HG02610 (cell line): ENCODE results near the gene KRTAP5-6.

ENCODE experiments used
- ATAC-seq: cut with Tn5 transposase; IDR thresholded peaks from one replicate; pipeline ENCODE4 v1.9.1; 2021; ENCODE audit warnings: mild to moderate bottlenecking, moderate library complexity; ENCODE audit not compliant: unreplicated experiment

Gene KRTAP5-6

DNA sequence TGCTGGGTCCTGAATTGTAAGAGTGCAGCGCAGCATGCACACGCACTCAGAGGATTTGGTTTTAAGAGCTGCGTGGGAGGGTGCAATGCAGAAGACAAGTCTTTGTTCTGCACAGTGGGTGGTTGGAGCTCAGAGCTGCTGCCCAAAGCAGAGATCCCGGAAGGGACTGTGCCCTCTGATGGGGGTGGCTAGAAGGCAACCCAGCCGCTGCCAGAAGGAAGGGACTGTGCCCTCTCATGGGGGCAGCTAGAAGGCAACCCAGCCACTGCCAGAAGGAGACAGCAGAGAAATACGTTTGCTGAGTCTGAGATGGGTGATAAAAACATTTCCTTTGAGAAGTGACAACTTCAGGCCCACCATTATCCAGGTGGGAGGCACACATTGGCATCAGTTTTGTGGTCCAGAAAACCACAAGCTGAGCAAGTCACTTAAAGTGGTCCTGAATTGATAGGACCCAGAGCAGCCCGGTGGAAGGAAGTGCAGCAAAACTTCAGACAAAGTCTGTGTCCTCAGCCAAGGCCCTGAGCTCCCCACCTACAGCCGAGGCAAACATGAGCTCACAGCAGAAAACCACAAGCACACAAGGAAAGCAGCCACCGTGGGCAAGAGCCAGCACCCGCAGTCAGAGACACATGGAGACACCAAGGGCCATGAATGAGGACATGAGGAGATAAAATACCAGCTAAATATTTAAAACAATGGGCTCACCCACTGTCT is 4.3 kb downstream of the KRTAP5-6 start:
- ATAC-seq: no peak

DNA sequence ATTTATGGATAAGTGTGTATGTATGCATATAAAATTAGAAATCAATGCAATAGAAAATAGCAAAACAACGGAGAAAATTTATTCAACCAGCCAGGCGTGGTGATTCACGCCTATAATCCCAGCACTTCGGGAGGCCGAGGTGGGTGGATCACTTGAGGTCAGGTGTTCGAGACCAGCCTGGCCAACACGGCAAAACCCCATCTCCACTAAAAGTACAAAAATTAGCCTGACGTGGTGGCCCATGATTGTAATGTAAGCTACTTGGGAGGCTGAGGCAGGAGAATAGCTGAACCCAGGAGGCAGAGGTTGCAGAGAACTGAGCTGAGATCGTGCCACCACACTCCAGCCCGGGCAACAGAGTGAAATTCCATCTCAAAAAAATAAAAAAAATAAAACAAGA is 5.5 kb downstream of the KRTAP5-6 start:
- ATAC-seq: no peak

DNA sequence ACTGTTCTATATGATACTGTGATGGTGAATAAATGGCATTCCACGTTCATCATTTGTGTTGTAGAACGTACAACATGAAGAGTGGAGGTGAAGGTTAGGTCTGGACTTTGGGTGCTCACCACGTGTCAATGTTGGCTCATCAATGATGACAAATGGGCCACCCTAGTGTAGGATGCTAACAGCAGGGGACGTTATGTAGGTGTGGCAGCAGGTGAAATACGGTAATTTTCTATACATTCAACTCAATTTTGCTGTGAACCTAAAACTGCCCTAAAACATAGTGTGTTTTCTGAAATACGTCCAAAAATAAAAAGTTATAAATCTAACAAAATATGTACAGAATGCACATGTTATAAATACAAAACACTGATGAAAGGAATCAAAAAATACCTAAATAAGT is 6.2 kb downstream of the KRTAP5-6 start:
- ATAC-seq: no peak

DNA sequence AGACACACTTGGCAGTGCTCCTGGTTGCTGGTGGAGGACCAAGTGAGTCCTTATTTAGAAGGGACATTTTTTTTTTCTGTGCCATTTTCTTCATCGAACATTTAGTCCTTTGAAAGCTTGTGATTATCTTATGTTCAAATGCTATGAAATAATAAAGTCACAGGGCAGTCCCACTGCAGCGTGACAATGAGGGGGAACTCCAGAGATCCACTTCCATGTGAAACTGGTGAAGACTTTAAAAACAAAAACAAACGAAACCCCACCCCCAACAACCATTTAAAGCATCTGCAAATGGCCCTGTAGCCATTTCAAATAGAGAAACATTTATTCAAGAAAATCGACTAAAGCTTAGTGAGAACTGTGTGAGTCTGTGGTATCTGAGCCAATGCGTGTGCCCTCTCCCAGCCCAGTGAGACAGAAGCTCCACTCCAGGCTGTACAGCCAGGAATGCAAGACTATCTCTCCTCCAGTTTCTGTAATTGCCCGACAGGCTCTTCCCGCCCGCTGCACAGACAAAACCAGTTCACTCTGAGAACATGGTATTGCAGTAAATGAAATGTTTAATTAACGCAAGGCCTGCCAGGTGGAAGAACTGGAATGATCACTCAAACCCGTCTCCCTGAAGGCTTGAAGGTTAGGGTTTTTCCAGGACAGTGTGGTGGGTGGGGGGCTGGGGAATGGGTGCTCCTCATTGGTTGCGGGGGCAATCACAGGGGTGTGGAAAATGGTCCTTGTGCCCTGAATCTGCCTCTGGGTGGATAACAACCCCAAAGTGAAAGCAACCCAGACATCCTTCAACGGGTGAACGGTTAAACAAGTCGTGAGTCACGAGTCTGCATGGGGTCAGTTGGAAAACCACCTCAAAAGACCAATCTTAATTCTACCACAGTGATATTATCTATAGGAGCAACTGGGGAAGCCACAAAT is 8.4 kb downstream of the KRTAP5-6 start:
- no peak for ATAC-seq

DNA sequence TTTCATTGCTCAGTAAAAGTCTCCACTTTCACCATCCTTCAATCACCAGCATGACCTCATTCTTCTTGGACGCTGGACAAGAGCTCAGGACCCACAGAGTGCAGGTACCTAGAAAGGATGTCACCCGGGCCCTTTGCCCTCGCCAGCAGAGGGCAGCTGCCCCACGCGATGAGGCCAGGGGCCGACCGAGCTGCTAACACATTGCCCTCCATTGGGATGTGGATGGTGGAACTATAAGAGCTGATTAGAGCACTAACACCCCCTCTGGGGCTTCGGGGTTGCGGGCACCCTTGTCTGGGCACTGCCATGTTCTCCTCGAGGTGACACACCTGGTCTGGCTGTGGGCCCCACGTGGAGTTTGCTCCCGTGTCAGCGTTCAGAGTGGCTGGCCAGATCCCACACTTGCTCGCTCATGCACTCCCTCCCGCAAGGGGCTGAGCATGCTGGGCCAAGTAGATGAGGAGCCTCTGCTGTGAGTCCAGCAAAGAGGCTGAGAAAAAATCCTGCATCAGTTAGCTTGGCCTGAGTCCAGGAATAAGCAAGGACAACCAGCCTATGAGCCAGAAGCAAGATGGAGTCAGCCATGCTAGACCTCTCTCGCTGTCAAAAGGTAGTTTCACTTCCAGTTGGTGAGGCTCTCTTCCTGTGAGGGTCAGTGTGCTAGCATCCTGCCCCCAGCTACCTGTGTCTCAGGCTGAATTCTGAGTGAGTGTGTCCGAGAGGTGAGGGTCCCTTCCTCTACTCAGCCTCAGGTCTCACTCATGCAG is 9.8 kb downstream of the KRTAP5-6 start:
- no peak for ATAC-seq

DNA sequence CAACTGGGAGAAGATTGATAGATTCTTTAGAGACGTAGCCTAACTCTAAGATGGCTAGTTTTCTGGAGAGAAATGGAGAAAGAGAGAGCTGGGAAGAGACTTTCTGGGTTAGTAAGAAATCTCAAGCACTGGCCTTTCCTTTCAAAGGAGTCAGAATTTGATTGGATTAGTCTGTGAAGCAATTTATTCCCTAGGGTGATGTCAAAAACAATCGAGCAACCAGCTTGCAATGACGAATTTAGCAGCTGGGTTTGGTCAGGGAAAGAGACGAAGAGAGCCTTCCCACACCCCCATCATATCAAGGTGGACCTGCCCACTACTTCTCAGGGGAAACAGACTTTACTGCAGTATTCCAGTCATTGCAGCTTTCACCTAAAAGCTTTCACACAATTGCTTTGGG is 10.8 kb downstream of the KRTAP5-6 start:
- ATAC-seq: no peak

DNA sequence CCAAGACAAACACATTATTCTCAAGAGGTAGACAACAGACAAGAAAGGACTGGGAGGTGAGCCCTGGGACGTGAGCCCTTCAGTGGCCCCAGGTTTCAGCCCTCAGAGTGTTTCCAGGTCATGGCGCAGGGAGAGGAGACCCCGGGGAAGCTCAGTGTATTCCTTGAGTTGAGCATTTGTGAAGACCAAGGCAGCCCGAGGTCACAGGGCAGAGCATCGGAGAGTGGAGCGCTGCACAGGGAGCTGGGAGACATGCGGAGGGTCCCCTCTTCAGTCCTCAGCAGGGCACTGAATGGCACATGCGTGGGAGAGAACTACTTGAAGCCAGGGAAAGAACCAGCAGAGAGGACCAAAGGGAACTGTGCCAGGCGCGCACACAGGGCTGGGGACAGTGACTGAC is 11.7 kb downstream of the KRTAP5-6 start:
- ATAC-seq: no peak

DNA sequence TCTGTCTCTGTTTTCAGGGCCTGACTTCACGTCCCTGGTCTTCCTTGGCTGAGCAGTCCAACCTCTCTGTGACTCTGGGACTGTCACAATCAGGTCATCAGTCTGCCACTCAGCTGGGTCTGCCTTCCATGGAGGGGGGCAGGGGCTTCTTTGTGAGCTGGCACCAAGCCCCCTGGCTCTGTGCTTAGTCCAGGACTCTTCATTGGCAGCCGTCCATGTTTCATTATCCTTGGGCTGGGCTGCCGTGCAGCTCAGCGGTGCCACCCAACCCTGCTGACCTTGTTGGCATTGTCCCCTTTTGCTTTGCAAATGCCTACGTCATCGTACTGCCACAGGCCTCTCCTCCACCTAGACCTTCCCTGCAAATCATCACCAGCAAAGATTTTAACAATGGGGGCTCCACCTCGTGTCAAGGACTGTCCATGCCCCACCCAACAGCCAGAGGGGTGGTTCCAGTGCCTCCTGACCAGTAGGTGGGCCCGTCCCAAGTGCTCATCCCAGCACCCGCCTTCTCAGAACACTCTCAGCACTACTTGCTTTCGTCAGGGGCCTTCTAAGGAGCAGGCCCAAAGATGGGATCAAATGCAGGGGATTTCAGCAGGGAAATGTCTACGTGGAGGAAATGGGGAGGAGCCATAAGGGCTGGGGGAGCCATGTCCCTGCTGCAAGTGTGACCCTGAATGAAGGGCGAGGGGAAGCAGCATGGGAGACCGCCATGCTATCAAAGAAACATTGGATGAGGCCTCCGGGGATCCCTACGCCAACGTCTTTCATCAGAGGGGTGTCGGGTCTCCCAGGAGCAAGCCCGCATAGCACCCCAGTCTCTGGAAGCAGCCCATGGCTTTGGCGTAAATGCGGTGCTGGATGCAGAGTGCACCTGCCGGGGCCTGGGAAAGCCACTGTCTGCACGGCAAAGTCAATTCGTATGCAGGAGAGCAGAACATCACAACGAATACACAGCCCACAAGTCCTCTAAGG is 18.2 kb downstream of the KRTAP5-6 start:
- no peak for ATAC-seq

DNA sequence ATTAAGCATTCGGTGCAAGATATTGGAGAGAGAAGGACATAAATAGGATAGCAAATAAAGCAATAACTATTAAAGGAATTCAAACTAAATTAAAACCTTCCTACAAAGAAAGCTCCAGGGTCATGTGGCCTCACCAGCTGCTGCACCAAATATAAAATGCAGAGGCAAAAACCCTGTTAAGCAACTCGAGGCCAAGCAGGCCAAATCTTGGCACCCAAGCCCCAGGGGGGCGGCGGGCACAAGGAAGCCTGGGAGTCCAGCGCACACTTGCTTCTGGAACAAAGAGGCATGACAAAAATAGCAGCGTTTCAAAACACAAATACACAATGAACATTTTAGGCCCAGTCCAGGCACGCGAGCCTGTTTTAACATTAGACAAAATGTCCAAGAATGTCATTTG is 20.8 kb downstream of the KRTAP5-6 start:
- no peak for ATAC-seq

DNA sequence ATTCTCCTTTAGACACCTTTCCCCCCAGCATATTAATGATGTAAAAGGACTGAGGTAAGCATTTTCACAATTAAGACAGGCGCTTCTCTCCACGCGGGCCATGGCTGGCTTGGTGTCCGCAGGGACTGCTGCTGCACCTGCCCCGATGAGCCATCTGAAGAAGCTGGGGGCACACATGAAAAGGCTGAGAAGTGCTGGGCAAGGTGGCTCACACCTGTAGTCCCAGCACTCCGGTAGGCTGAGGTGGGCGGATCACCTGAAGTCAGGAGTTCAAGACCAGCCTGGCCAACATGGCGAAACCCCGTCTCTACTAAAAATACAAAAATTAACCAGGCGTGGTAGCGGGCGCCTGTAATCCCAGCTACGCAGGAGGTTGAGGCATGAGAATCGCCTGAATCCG is 21.3 kb downstream of the KRTAP5-6 start:
- ATAC-seq: no peak

DNA sequence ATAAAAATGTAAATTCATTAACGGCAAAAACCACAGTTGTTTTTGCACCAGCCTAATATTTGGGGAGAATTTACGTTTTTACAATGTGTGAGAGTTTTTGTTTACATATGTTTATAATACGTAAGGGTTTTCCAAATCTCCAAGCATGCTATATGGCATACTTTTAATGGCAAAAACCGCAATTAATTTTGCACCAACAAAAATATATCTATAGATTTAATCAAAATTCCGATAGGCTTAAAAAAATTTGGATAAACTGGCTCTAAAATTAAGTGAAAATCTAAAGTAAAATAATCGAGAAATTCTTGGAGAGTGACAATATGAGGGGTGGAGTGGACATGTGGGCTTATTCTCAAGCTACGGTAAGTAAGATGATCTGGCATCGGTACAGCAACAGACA is 22.8 kb downstream of the KRTAP5-6 start:
- no peak for ATAC-seq

DNA sequence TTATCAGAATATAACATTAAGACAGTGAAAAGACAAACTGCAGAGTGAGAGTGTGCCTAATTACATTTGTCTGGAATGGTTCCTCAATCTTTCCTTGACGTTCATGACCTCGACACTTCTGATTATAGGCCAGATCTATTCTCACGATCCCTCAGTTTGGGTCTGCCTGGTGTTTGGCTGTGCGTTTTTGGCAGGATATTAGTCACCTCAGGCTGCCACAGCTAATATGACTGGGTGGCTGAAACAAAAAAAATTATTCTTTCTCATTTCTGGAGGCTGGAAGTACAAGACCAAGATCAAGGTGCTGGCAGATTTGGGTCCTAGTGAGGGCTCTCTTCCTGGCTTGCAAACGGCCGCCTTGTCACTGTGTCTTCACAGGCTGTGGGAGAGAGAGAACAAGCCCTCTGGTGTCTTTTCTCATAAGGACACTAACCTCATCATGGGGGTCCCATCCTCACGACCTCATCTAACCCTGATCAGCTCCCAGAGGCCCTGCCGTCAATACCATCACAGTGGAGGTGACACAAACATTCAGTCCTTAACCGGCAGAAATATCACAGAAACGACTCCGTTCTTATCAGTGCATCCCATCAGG is 30.2 kb downstream of the KRTAP5-6 start:
- ATAC-seq: no peak

DNA sequence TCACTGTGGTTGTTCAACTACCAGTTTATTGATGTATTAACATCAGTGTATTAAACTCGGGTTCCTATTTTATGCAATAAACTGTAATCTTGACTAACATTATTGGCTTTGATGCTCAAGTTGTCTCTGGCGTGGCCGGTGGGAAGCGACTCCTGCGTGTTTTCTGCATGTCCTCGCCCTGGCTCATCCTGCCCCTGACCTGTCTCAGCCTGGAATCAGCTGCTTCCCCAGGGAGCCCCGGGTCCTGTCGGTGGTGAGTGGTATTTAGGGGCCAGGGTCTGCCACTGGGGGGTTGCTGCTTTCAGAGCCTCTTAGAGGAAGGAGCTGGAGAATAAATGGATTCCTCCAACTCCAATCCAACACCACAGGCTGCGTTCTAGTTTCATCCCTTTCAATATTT is 30.9 kb downstream of the KRTAP5-6 start:
- no peak for ATAC-seq

DNA sequence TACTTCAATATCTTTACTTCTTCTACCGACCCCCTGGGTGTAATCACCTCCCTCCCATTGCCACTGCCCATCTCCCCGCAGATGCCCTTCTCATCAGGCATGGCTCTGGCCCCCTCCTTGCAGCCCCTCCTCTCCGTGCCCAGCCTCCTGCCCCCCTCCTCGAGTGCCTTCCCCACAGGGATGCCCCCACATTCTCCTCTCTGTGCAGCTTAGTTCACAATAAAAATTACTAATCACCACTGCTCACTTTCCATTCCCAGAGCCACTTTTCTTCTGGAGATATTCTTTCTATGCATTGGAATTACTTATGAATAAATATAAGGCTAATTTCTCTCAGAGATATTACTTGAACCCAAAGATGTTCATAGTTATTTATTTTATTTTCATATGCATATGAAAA is 31.3 kb downstream of the KRTAP5-6 start:
- ATAC-seq: no peak

DNA sequence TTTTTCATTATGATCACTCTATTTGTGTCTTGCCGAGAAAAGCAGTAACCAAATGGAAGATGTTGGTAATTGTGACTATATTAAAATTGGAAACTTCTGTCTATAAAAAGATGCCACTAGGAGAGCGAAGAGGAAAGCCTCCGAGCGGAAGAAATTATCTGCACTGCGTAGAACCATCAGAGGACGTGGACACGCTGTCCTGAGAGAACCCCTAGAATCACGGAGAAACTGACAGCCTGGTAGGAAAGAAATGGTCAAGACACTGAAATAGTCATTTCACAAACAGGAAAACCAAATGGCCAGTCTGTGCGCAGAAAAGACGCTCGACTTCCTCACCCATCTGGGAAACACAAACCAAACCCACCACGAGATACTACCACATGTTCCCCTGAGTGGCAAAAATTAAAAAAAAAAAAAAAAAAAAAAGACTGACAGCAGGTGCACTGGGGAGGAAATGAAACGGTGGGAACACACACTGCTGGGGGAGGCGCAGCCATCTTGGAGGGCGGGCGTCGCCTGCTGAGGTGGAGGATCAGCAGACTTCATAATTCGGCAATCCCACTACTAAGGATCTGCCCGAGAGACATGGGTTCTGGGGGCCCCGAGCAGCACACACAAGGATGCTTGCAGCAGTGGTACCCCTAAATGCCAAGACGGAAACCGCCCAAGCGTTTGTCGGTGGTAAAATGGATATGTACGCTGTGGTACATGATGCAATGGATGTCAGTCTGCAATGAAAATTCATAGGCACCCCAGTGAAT is 32.1 kb downstream of the KRTAP5-6 start:
- no peak for ATAC-seq

DNA sequence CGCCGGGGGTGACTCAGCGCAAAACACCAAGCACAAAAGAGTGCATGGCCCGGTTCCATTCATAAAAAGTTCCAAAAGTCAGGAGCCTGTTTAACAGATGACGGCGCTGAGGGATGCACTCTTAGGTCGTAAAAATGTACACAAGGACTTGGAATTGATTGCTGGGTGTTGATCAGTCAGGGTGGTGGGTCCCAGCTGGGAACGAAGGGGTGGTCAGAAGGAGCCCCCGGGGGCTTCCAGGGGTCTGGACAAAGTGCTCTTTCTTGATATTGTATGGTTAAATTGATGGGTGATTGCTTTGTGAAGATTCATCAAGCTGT is 32.7 kb downstream of the KRTAP5-6 start:
- no peak for ATAC-seq

DNA sequence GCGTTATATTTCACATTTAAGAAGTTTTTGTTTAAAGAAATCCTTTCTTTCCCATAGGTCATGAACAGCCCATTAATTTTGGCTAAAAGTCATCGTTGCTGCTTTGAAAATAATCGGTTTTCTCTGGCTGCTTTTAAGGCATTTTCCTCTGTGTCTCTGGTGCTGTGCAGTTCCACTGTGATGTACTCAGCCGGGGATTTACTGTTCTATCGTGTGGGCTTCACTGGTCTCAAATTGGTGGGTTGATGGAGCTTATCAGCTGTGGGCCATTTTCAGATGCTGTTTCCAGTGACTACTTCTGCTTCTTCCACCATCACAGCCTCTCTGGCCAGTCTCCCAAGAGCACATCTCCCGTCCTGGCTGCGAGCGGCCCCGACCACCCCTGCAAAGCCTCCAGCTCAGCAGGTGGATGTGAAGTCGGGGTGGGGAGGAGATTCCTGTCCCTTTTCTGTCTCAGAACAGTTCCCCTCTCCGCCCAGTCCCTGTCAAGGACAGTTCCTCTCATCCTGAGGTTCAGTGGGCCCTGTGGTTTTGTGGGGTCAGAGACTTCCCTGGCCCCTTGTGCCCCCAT is 33.1 kb downstream of the KRTAP5-6 start:
- ATAC-seq: no peak

DNA sequence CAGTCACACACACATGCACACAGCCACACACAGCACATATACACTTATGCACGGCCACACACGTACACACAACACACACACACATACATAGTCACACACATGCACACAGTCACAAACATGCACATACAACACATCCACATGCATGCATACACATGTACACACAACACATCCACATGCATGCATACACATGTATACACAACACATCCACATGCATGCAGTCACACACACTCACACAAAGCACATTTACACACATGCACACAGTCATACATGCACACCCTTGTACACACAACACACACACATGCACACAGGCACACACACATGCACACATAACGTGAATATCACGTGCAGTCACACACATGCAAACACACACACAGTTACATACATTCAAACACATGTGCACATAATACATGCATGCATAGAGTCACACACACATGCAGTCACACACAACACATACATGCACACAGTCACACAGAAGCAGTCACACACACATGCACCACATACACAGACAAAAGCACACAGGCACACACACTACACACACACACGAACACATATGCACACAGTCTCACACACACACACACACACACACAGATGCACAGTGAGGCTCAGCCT is 34.6 kb downstream of the KRTAP5-6 start:
- ATAC-seq: no peak
